Measurements from ENCODE around the gene AKR1C8. TPM values are rescaled to one million over a fixed set of nuclear protein-coding genes. Genes with fewer than 3 reads are reported as not detected.

The AKR1C8 gene
- total RNA-seq, 1 experiment from 2014 or later = not detected

- no TSS peak for BruUV-seq (replicated peaks)
Measured at GRCh38 chr10:5106553-5106952, 78.4 kb downstream of the AKR1C8 start.

GRCh38 chr10:5105626-5106025, 79.3 kb downstream of the AKR1C8 start:
- peak; percentile 23 for DNase-seq (ENCODE audit: unreplicated experiment)
- Mint-ChIP-seq H3K27ac (ENCODE audit: low read depth, unreplicated experiment) (no peak overlapping the region), H3K27me3 (ENCODE audit: insufficient read depth, unreplicated experiment) (no peaks in the 10 kb centered on the region), H3K9me3 (ENCODE audit: unreplicated experiment) (no peaks in the 10 kb centered on the region), H3K4me1 (ENCODE audit: insufficient read depth, unreplicated experiment) (no peaks in the 10 kb centered on the region), H3K36me3 (ENCODE audit: insufficient read depth, unreplicated experiment) (peaks cover 63% of the 10 kb centered on the region), H3K4me3 (ENCODE audit: unreplicated experiment) (no peak overlapping the region)
- ChIA-PET CTCF (interaction anchor here (0.6 kb wide), 1 partner anchor 299 kb away, joined by 3 read pairs; the partner anchor contains the start of gene TUBAL3), POLR2A (interaction anchor here (1.5 kb wide), 1 partner anchor 292 kb away, joined by 3 read pairs; no protein-coding TSS in a partner anchor)
- no peak for TF ChIP-seq CTCF (IDR thresholded peaks at IDR 0.05; ENCODE audit: unreplicated experiment)
- intact Hi-C loops (cut with micrococcal nuclease) = no loop called here
- no TSS peak for BruUV-seq (replicated peaks)

More at GRCh38 chr10:5106553-5106952, 78.4 kb downstream of the AKR1C8 start:
- no peak overlapping the region for H3K27ac Mint-ChIP-seq (ENCODE audit: low read depth, unreplicated experiment)
- no peaks in the 10 kb centered on the region for H3K9me3 Mint-ChIP-seq (ENCODE audit: unreplicated experiment)
- intact Hi-C loops (cut with micrococcal nuclease) = no loop called here
- no peaks in the 10 kb centered on the region for H3K4me1 Mint-ChIP-seq (ENCODE audit: insufficient read depth, unreplicated experiment)
- H3K36me3 Mint-ChIP-seq (ENCODE audit: insufficient read depth, unreplicated experiment) = peaks cover 59% of the 10 kb centered on the region
- TF ChIP-seq CTCF (IDR thresholded peaks at IDR 0.05; ENCODE audit: unreplicated experiment) = no peak
- no peak for DNase-seq (ENCODE audit: unreplicated experiment)
- ChIA-PET CTCF (no interaction called here), POLR2A (interaction anchor here (0.5 to 1.5 kb wide), 3 partner anchors 7 to 291 kb away, joined by 3 read pairs; no protein-coding TSS in a partner anchor)
- no peak overlapping the region for H3K4me3 Mint-ChIP-seq (ENCODE audit: unreplicated experiment)
- H3K27me3 Mint-ChIP-seq (ENCODE audit: insufficient read depth, unreplicated experiment) = no peaks in the 10 kb centered on the region

Other genes with a start within 250 kb of the AKR1C8 start
- 4.3 and 6.2 TPM in 2 replicates for gene AKR1C1, start 221.7 kb downstream of the AKR1C8 start, total RNA-seq (2022)
- 19.7 and 21.1 TPM in 2 replicates for gene AKR1C2, start 181.3 kb downstream of the AKR1C8 start, total RNA-seq (2022)
- 22.0 and 22.9 TPM in 2 replicates for gene AKR1C3, start 90.7 kb downstream of the AKR1C8 start, total RNA-seq (2022)
- gene AKR1C4, start 11.7 kb upstream of the AKR1C8 start, total RNA-seq (2022) = not detected in 2 replicates
- gene UCN3, start 179.8 kb upstream of the AKR1C8 start, total RNA-seq (2022) = not detected in 2 replicates
- 0.22 and 0.44 TPM in 2 replicates for gene TUBAL3, start 219.7 kb upstream of the AKR1C8 start, total RNA-seq (2022)
- 32.3 and 40.3 TPM in 2 replicates for gene NET1, start 227.4 kb upstream of the AKR1C8 start, total RNA-seq (2022)

All from MCF 10A (cell line).